OCI-LY7 (cell line): ENCODE results near the gene R3HDML. TPM values are rescaled to one million over a fixed set of nuclear protein-coding genes. Genes with fewer than 3 reads are reported as not detected.
"Not testable (repeated sequence)": the region's sequence is repeated elsewhere in the genome, so short reads cannot be mapped to it uniquely, and the experiment has no call there.

Source experiments
- BruUV-seq: library from RNA; stranded (reverse); fragments of 400-500 nt; replicated peaks from 2 replicates; lab custom pipeline; 2021; lab: Mats Ljungman, UMichigan
- CTCF ChIA-PET: fragments of 300-600 bp; sonication (Branson Sonifier 250); formaldehyde crosslinking; loops from one replicate; lab custom pipeline; 2022; ENCODE audit warnings: antibody characterized with exemption; ENCODE audit not compliant: unreplicated experiment; lab: Charles Lee
- POLR2A ChIA-PET: fragments of 300-600 bp; sonication (Branson Sonifier 250); formaldehyde crosslinking; loops from one replicate; lab custom pipeline; 2022; ENCODE audit warnings: antibody characterized with exemption; lab: Charles Lee
- DNase-seq: peaks from one replicate; pipeline ENCODE4 v3.0.0-alpha.2; 2015; ENCODE audit warnings: low spot score
- H2AFZ ChIP-seq: fragments of 200-600 bp; sonication (generic), shearing (Covaris generic); 2 replicates; pipeline ENCODE4 v1.6.1; 2014; ENCODE audit warnings: mild to moderate bottlenecking, antibody characterized with exemption, low read length, moderate library complexity
- H3K27ac ChIP-seq: fragments of 200-600 bp; sonication (generic); 2 replicates; pipeline ENCODE4 v1.5.1; 2014; ENCODE audit warnings: mixed run types, low read depth, mild to moderate bottlenecking, moderate library complexity, low read length, inconsistent platforms; ENCODE audit not compliant: poor library complexity, severe bottlenecking
- H3K36me3 ChIP-seq: fragments of 200-600 bp; sonication (generic); 2 replicates; pipeline ENCODE4 v1.6.1; 2014; ENCODE audit warnings: mild to moderate bottlenecking, antibody characterized with exemption, low read length, moderate library complexity, mixed read lengths; ENCODE audit not compliant: insufficient read depth
- H3K4me1 ChIP-seq: fragments of 200-600 bp; sonication (generic); 2 replicates; pipeline ENCODE4 v1.5.1; 2014; ENCODE audit warnings: mild to moderate bottlenecking, low read length; ENCODE audit not compliant: insufficient read depth, poor library complexity, severe bottlenecking
- H3K4me2 ChIP-seq: fragments of 200-600 bp; sonication (generic); 2 replicates; pipeline ENCODE4 v1.6.1; 2014; ENCODE audit warnings: mild to moderate bottlenecking, low read length
- H3K4me3 ChIP-seq: fragments of 200-600 bp; sonication (generic); 2 replicates; pipeline ENCODE4 v1.5.1; 2014; ENCODE audit warnings: mild to moderate bottlenecking, low read depth, low read length; ENCODE audit not compliant: poor library complexity, severe bottlenecking
- H3K79me2 ChIP-seq: fragments of 200-600 bp; sonication (generic); 2 replicates; pipeline ENCODE4 v1.6.1; 2016; ENCODE audit warnings: low read depth, mild to moderate bottlenecking, low read length, moderate library complexity, mixed read lengths; ENCODE audit not compliant: insufficient read depth
- H3K9me2 ChIP-seq: fragments of 200-600 bp; sonication (generic); 2 replicates; pipeline ENCODE4 v1.6.1; 2016; ENCODE audit warnings: mild to moderate bottlenecking, low read length, mixed read lengths; ENCODE audit not compliant: insufficient read depth
- H3K9me3 ChIP-seq: fragments of 200-600 bp; sonication (generic); 2 replicates; pipeline ENCODE4 v1.6.1; 2014; ENCODE audit warnings: mild to moderate bottlenecking, mixed run types, low read length, mixed read lengths
- H4K20me1 ChIP-seq: fragments of 200-600 bp; sonication (generic); 2 replicates; pipeline ENCODE4 v1.6.1; 2014; ENCODE audit warnings: mild to moderate bottlenecking, antibody characterized with exemption, low read length, moderate library complexity, mixed read lengths; ENCODE audit not compliant: insufficient read depth
- EZH2phosphoT487 ChIP-seq: fragments of 200-600 bp; sonication (generic); IDR thresholded peaks from 2 replicates; pipeline ENCODE4 v1.6.1; 2018; ENCODE audit warnings: low read depth, borderline replicate concordance, mild to moderate bottlenecking, mixed run types, antibody characterized with exemption, low read length, moderate library complexity, mixed read lengths
- intact Hi-C: fragments of 100-400 bp; cut with micrococcal nuclease; formaldehyde crosslinking; loops from one replicate; pipeline ENCODE4 v1.10.0; 2022; ENCODE audit not compliant: unreplicated experiment
- total RNA-seq, 2 experiments: library from RNA; depleted of rRNA in 1 of 2; stranded (reverse); fragments of >200 nt in 1 of 2; shearing (Covaris generic) in 1 of 2; gene quantifications; 2 replicates each; pipeline ENCODE4 v1.2.3, GENCODE V29; 2014 to 2022
- TF ChIP-seq, protein P1 (sequence below): fragments of 200-600 bp; sonication (generic); conservative IDR thresholded peaks from 2 replicates; pipeline ENCODE4 v1.5.1; 2014; ENCODE audit warnings: mild to moderate bottlenecking, antibody characterized with exemption, low read length, moderate library complexity, mixed read lengths

The R3HDML gene
- total RNA-seq, 2 experiments from 2014 or later = not detected

DNA sequence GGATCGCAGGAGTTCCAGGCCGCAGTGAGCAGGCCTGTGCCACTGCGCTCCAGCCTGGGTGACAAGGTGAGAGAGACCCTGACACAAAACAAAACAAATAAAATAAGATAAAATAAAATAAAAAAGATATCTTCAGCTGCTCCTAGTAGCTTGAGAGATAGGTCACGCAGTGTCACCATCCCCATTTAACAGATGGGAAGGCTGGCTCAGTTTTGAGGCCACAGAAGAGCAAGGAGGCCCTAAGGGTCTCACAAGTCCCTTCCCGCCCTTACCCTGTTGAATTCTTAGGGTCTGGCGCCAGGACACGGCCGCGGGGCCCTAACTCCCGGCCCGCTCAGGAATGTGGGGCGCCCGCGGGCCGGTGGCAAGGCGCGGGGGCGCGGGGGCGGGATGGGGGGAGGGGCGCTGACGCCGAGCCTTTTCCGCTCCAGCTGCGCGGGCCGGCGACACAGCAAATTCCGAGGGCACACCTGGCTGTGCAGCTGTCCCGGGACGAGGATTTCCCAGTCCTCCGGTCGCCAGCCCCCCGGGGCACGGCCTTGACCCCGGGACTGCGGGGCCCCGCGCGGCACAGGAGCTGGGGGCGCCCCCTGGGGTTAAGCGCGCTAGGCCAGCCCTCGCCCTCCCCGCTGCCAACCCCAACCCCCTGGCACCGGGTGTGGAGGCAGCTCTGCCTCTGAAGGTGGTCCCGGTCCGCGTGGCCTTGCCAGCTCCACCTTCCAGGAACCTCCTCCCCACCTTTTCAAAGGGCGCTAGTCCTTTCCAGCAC lies 10.3 kb upstream of the R3HDML start:
- Histone ChIP-seq H3K9me3 (no peaks in the 10 kb centered on the region), H3K27ac (no peak overlapping the region), H3K4me1 (no peaks in the 10 kb centered on the region), H3K4me2 (peak overlapping the region; percentile 32), H3K4me3 (no peak overlapping the region), H3K36me3 (no peaks in the 10 kb centered on the region), H3K9me2 (no peaks in the 10 kb centered on the region), H4K20me1 (no peaks in the 10 kb centered on the region), H2AFZ (no peak overlapping the region), H3K79me2 (no peaks in the 10 kb centered on the region)
- ChIA-PET CTCF (no interaction called here), POLR2A (no interaction called here)
- no TSS peak for BruUV-seq
- DNase-seq = no peak
- TF ChIP-seq, protein P1, sequence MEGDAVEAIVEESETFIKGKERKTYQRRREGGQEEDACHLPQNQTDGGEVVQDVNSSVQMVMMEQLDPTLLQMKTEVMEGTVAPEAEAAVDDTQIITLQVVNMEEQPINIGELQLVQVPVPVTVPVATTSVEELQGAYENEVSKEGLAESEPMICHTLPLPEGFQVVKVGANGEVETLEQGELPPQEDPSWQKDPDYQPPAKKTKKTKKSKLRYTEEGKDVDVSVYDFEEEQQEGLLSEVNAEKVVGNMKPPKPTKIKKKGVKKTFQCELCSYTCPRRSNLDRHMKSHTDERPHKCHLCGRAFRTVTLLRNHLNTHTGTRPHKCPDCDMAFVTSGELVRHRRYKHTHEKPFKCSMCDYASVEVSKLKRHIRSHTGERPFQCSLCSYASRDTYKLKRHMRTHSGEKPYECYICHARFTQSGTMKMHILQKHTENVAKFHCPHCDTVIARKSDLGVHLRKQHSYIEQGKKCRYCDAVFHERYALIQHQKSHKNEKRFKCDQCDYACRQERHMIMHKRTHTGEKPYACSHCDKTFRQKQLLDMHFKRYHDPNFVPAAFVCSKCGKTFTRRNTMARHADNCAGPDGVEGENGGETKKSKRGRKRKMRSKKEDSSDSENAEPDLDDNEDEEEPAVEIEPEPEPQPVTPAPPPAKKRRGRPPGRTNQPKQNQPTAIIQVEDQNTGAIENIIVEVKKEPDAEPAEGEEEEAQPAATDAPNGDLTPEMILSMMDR = no peak
- no peak for TF ChIP-seq EZH2phosphoT487
- intact Hi-C loops = no loop called here

DNA sequence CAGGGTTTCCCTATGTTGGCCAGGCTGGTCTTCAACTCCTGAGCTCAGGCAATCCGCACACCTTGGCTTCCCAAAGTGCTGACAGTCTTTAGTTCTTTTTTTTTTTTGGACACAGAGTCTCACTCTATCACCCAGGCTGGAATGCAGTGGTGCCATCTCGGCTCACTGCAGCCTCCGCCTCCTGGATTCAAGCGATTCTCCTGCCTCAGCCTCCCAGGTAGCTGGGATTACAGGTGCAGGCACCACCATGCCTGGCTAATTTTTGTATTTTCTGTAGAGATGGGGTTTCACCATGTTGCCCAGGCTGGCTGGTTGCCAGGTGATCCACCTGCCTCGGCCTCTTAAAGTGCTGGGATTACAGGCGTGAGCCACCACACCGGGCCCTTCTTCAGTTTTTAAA lies 9.1 kb upstream of the R3HDML start:
- H3K79me2 ChIP-seq, BruUV-seq, DNase-seq, H3K4me2 ChIP-seq, POLR2A ChIA-PET, H2AFZ ChIP-seq, H3K36me3 ChIP-seq, H3K4me1 ChIP-seq, H3K27ac ChIP-seq, CTCF ChIA-PET, H4K20me1 ChIP-seq, intact Hi-C loops, H3K9me3 ChIP-seq, H3K4me3 ChIP-seq, H3K9me2 ChIP-seq: not testable (repeated sequence)

DNA sequence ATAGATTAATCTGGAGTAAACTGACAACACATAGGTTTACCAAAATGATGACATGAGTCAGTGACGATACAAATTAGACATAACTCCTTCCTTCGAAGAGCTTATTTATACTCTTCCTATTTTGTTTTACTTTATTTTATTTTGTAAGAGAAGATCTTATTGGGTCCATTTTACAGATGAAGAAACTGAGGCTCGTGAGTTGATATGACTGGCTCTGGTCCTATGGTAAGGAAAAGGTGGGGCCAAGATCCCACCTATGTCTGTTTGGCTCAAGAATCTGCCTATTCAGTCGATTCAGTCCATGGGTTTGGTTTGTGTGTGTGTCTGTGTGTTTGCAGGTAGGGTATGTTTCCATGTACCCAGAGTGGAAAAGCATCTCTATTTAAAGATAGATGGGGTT lies 8.4 kb upstream of the R3HDML start:
- no peak overlapping the region for H3K27ac ChIP-seq
- H3K36me3 ChIP-seq = no peaks in the 10 kb centered on the region
- no peaks in the 10 kb centered on the region for H3K9me3 ChIP-seq
- H2AFZ ChIP-seq = no peak overlapping the region
- intact Hi-C loops = no loop called here
- H3K4me2 ChIP-seq = no peak overlapping the region
- no peaks in the 10 kb centered on the region for H3K4me1 ChIP-seq
- ChIA-PET POLR2A (interaction anchor here (0.9 kb wide), 1 partner anchor 18 kb away, joined by 3 read pairs; no protein-coding TSS in a partner anchor), CTCF (no interaction called here)
- no peak for DNase-seq
- H4K20me1 ChIP-seq = no peaks in the 10 kb centered on the region
- H3K79me2 ChIP-seq = no peaks in the 10 kb centered on the region
- no TSS peak for BruUV-seq
- TF ChIP-seq, protein P1 = no peak
- no peak for TF ChIP-seq EZH2phosphoT487
- H3K9me2 ChIP-seq = no peaks in the 10 kb centered on the region
- no peak overlapping the region for H3K4me3 ChIP-seq
